BLaER1 (cell line): ENCODE data around the gene FAM240A.
A peak's percentile ranks its signal among the peaks of the same experiment; 100 is the strongest.

Experiments used
- H3K27ac ChIP-seq: shearing (Covaris generic); formaldehyde crosslinking; 2 replicates; pipeline ENCODE4 v1.8.1; 2022
- H3K27me3 ChIP-seq: shearing (Covaris generic); formaldehyde crosslinking; 2 replicates; pipeline ENCODE4 v1.8.1; 2022
- H3K36me3 ChIP-seq: shearing (Covaris generic); formaldehyde crosslinking; 2 replicates; pipeline ENCODE4 v1.8.1; 2022
- H3K4me1 ChIP-seq: shearing (Covaris generic); formaldehyde crosslinking; 2 replicates; pipeline ENCODE4 v1.8.1; 2022
- H3K4me2 ChIP-seq: shearing (Covaris generic); formaldehyde crosslinking; 2 replicates; pipeline ENCODE4 v1.8.1; 2022
- H3K4me3 ChIP-seq: shearing (Covaris generic); formaldehyde crosslinking; 2 replicates; pipeline ENCODE4 v1.8.1; 2022
- H3K9ac ChIP-seq: shearing (Covaris generic); formaldehyde crosslinking; 2 replicates; pipeline ENCODE4 v1.8.1; 2022
- H3K9me3 ChIP-seq: shearing (Covaris generic); formaldehyde crosslinking; 2 replicates; pipeline ENCODE4 v1.8.1; 2022
- H4K20me1 ChIP-seq: shearing (Covaris generic); formaldehyde crosslinking; 2 replicates; pipeline ENCODE4 v1.8.1; 2022
- Cebpa-rat ChIP-seq: shearing (Covaris generic); IDR thresholded peaks from 2 replicates; pipeline ENCODE4 v1.8.1; 2022

The FAM240A gene

DNA sequence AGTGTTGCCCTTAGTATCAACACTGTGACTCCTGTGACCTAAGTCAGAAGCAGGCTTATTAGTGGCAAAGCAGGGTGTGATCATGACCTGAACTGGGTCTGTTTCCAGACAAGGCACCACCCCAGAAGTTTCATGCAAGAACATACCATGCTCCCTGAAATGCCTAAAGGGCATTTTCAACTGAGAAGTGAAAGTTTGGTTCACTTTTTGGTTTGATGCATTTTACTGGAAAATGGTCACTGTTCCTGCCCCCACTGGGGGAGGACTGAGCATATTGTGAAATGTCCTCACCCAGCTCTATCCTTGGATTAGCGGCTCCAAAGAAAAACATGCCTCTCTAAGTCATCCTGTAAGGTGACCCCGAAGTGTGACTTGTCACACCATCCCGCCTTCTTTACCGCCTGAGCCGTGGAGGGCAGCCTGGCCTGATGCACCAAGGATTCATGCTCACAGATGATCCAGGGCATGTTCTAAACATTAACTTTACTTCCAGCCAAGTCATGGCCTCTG, 3.1 kb upstream of the FAM240A start:
- Histone ChIP-seq H3K9me3 (no peaks in the 10 kb centered on the region), H3K4me1 (no peaks in the 10 kb centered on the region), H4K20me1 (no peaks in the 10 kb centered on the region), H3K4me2 (no peak overlapping the region), H3K4me3 (no peak overlapping the region), H3K36me3 (no peaks in the 10 kb centered on the region), H3K9ac (no peak overlapping the region), H3K27ac (no peak overlapping the region), H3K27me3 (no peaks in the 10 kb centered on the region)
- no peak for TF ChIP-seq Cebpa-rat

DNA sequence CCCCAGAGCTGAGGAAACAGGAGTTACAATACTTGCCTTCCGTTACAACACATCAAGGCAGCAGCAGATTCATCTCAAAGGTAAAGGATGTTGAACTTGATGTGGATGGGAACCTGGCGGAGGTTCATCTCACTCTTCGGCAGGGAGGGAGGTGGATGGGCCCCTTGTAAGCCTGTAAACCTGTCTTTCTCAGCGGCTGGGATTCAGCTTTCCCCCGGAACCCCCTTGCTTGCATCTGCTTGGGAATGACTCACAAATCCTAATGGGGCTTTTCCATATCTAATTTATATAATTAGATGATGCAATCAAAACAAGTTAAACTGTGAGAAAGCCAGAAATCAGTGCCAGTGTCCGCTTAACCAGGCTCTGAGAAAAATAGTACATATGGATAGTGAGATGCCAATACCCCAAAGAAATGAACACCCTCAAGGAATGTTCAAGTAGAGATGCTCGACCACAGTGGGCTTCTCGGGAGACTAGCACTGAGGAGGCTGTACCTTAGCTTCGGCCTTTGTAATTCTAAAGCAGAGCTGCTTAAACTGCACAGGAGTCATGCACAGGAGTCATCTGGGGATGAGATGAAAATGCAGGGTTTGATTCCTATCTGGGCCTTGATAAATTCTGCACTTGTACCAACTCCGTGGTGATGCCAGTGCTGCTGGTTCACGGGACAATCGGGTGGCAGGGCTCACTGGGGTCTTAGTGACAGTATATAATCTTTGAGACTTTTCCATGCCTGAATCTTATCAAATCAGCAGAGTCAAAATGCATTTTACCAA, 2.2 kb upstream of the FAM240A start:
- H3K9me3 ChIP-seq: no peaks in the 10 kb centered on the region
- no peak overlapping the region for H3K9ac ChIP-seq
- no peaks in the 10 kb centered on the region for H4K20me1 ChIP-seq
- no peaks in the 10 kb centered on the region for H3K27me3 ChIP-seq
- no peak overlapping the region for H3K27ac ChIP-seq
- TF ChIP-seq Cebpa-rat: peak; percentile 30; the same call in 1 of the 2 replicates
- no peak overlapping the region for H3K4me3 ChIP-seq
- H3K36me3 ChIP-seq: no peaks in the 10 kb centered on the region
- no peaks in the 10 kb centered on the region for H3K4me1 ChIP-seq
- no peak overlapping the region for H3K4me2 ChIP-seq

DNA sequence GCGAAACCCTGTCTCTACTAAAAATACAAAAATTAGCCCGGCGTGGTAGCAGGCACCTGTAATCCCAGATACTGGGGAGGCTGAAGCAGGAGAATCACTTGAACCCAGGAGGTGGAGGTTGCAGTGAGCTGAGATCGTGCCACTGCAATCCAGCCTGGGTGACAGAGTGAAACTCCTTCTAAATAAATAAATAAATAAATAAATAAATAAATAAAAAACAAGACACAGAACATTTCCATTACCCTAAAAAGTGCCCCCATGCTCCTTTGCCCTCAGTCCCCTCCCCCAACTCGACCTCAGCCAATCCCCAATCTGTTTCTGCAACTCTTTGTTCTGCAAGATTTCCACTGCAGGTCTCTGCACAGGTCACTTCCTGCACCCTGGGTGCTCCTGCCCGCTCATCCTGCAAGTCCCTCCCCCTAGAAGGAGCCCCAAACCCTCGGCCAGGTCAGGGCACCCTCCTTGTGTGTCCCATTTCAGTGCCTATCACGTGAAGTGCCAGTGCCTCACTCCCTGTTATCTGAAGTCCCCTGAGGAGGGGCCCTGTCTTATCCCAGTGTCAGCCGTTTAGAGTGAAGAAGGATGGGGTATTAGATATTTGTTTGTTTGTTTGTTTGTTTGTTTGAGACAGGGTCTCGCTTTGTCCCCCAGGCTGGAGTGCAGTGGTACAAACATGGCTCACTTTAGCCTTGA, 1.1 kb downstream of the FAM240A start:
- Histone ChIP-seq H3K27me3 (no peaks in the 10 kb centered on the region), H3K9me3 (no peaks in the 10 kb centered on the region), H3K36me3 (no peaks in the 10 kb centered on the region), H3K4me3 (no peak overlapping the region), H3K27ac (no peak overlapping the region), H3K9ac (no peak overlapping the region), H4K20me1 (no peaks in the 10 kb centered on the region), H3K4me1 (no peaks in the 10 kb centered on the region), H3K4me2 (no peak overlapping the region)
- no peak for TF ChIP-seq Cebpa-rat

DNA sequence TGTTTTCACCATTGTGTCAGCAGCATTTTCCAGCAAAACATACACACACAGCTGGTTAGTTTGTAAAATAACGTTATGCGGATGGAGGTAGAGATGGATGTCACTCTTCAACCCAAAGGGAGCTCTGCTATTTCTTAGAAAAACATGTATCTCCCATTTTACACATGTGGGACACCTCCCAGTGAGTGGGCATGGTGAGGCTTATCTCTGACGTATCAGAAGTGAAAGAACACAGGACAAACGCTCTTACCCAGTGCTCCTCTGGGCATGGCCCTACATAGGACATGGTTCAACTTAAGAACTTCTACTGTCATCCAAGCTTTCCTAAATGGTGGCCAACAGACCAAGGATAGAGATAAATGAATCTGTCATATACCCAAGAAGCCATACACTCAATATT, 2.1 kb downstream of the FAM240A start:
- H4K20me1 ChIP-seq: no peaks in the 10 kb centered on the region
- H3K9me3 ChIP-seq: no peaks in the 10 kb centered on the region
- H3K9ac ChIP-seq: no peak overlapping the region
- H3K27ac ChIP-seq: no peak overlapping the region
- H3K4me1 ChIP-seq: no peaks in the 10 kb centered on the region
- no peak overlapping the region for H3K4me3 ChIP-seq
- no peaks in the 10 kb centered on the region for H3K27me3 ChIP-seq
- H3K4me2 ChIP-seq: no peak overlapping the region
- H3K36me3 ChIP-seq: no peaks in the 10 kb centered on the region
- TF ChIP-seq Cebpa-rat: no peak

DNA sequence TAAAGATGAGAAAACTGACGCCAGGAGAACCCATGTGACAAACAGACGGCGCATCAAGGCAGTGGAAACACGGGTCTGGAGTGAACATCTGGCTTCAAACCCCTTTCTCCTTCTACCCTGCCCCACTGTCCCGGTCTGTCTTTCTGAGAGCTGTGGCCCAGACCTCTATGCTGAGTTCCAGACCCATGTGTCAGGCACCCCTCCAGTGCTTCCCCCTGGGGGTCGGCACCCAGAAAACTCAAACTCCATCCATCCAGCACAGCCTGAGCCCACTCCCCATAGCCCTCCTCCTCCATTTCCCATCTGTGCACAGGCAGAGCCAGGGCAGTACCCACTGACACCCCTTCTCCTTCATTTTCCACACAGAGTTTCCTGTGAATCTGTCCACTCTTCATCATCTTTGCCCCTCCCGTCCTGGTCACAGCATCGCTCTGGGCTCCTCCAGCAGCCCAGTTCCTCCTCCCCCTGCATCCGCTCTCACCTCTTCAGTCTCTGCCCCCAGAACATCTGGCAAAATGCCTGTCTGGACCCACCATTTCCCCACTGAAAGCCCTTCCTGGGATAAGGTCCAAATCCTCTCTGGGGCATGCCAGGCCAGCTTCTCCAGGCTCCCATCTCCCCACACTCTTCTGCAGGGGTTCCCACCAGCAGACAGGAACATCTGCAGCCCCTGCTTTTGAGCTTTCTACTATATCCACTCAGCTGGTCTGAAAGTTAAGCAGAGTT, 2.9 kb downstream of the FAM240A start:
- Histone ChIP-seq H3K4me2 (no peak overlapping the region), H3K9ac (no peak overlapping the region), H3K9me3 (no peaks in the 10 kb centered on the region), H4K20me1 (no peaks in the 10 kb centered on the region), H3K36me3 (no peaks in the 10 kb centered on the region), H3K4me3 (no peak overlapping the region), H3K27ac (no peak overlapping the region), H3K27me3 (no peaks in the 10 kb centered on the region), H3K4me1 (no peaks in the 10 kb centered on the region)
- TF ChIP-seq Cebpa-rat: no peak

DNA sequence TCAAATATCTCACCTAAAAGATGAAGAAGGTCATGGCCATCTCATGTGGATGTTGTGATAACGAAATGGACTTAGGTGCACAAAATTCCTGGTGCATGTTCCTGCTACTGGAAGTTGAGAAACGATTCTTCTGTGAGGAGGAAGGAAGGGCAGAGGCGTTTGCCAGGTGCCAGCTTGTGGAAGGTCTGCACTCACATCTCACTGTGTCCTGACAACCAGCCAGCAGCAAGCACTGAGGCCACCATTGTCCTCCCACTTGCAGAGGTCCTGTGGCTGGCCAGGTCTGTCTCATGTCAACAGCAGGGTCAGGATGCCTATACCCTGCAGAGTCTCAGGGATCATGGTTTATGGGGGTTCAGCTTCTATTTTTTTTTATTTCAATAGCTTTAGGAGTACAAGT, 3.7 kb downstream of the FAM240A start:
- Histone ChIP-seq H3K4me1 (no peaks in the 10 kb centered on the region), H3K27ac (no peak overlapping the region), H3K4me2 (no peak overlapping the region), H3K27me3 (no peaks in the 10 kb centered on the region), H3K9me3 (no peaks in the 10 kb centered on the region), H3K36me3 (no peaks in the 10 kb centered on the region), H3K4me3 (no peak overlapping the region), H4K20me1 (no peaks in the 10 kb centered on the region), H3K9ac (no peak overlapping the region)
- TF ChIP-seq Cebpa-rat: no peak

DNA sequence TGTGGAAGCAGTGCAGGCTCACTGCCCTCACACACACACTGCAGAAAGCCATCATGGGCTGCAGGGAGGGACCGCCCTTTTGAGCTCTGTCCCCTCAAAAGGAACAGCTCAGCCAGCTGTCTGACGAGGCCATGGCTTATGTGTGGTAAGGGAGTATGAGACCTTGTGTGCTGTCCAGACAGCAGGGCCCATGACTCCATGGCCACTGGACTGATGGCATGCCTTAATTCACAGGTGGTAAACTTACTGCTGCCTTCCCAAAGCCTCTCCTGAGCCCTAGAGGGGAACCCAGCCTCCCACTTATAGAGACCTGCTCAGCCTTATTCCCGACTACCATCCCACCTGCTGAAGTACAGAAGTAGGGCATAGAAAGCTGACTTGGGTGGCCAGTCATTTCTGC, 5.6 kb downstream of the FAM240A start:
- Histone ChIP-seq H3K27me3 (no peaks in the 10 kb centered on the region), H3K4me2 (no peak overlapping the region), H3K27ac (no peak overlapping the region), H3K36me3 (no peaks in the 10 kb centered on the region), H3K4me3 (no peak overlapping the region), H4K20me1 (no peaks in the 10 kb centered on the region), H3K9me3 (no peaks in the 10 kb centered on the region), H3K4me1 (no peaks in the 10 kb centered on the region), H3K9ac (no peak overlapping the region)
- TF ChIP-seq Cebpa-rat: no peak

DNA sequence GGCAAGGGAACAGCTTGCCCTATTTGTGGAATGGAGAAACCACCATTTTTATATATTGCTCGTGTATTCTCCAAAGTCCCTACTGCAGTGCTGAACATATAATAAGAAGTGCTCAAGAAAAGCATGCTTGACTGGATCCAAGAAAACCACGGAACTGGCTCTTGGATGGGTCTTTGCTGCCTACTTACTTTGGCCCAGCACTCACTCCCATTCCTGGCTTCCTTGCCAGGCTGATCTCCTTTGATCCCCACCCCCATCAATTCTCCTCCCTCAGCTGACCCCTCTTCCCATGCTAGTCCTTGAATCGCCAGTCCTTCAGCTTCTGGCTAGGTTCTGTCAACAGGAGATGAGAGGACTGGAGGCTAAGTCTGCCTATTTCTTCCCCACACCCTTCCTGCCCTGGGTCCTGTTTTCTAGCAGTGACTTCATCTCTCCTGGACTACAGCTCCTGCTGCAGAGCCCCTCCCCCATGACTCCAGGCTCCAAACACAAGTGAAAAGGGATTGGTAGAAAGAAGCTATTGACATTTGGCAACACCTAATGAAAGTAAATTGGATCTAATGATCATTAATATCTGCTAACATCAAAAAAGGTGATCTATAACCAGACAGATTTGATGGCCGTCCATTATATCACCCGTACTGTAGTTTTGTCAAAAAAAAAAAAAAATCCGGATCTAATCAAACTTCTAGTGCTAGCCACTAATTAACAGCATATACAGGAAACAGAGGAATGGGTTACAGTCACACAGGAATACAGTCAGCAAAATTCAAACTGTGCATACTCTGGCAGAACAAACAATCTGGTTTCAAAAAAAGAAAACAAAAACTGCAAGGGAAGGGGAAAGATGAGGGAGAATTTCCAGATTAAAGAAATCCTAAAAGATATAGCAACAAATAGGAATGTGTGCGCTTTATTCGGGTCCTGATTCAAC, 7.8 kb downstream of the FAM240A start:
- TF ChIP-seq Cebpa-rat: no peak
- H3K4me1 ChIP-seq: no peaks in the 10 kb centered on the region
- H3K4me3 ChIP-seq: no peak overlapping the region
- H3K4me2 ChIP-seq: no peak overlapping the region
- H3K9ac ChIP-seq: no peak overlapping the region
- H3K27ac ChIP-seq: no peak overlapping the region
- H3K9me3 ChIP-seq: no peaks in the 10 kb centered on the region
- no peaks in the 10 kb centered on the region for H3K36me3 ChIP-seq
- no peaks in the 10 kb centered on the region for H3K27me3 ChIP-seq
- no peaks in the 10 kb centered on the region for H4K20me1 ChIP-seq

DNA sequence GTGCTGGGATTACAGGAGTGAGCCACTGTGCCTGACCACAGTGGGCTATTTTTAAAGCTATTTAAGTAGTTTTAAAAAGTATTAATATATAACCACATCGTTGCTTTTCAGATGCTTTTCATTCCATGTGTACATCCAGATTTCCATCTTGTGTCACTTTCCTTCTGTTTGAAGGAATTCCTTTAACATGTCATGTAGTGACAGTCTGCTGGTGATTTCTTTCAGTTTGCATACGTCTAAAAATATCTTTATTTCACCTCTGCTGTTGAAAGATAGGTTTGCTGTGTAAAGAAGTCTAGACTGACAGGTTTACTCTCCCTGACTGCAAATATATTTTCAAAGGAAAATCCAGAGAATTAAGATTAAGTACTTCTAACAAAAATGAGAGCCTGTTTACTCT, 12.2 kb downstream of the FAM240A start:
- TF ChIP-seq Cebpa-rat: no peak
- no peak overlapping the region for H3K4me2 ChIP-seq
- no peaks in the 10 kb centered on the region for H4K20me1 ChIP-seq
- no peak overlapping the region for H3K27ac ChIP-seq
- H3K36me3 ChIP-seq: no peaks in the 10 kb centered on the region
- H3K4me1 ChIP-seq: peaks cover 7% of the 10 kb centered on the region
- H3K9me3 ChIP-seq: no peaks in the 10 kb centered on the region
- H3K4me3 ChIP-seq: no peak overlapping the region
- no peaks in the 10 kb centered on the region for H3K27me3 ChIP-seq
- no peak overlapping the region for H3K9ac ChIP-seq
